OCI-LY3 (cell line): ENCODE data around the gene FOXN1.

ENCODE experiments used
- CTCF ChIP-seq: fragments of 200-600, 300-600 bp; sonication (generic); IDR thresholded peaks from 2 replicates; pipeline ENCODE4 v1.5.1; 2014; ENCODE audit warnings: antibody characterized with exemption, low read length, low read depth
- EZH2phosphoT487 ChIP-seq: fragments of 200-600 bp; shearing (Covaris generic); IDR thresholded peaks from 2 replicates; pipeline ENCODE4 v1.6.1; 2018; ENCODE audit warnings: antibody characterized with exemption, mixed run types, low read depth

- TF ChIP-seq CTCF (no peak), EZH2phosphoT487 (no peak)
Measured at GRCh38 chr17:28513476-28513875, 7.3 kb downstream of the FOXN1 start.
